ENCODE measurements around the gene GASK1A.

GASK1A gene

GRCh38 chr3:43055806-43056770 lies 77.0 kb downstream of the GASK1A start:
- H4K20me1 ChIP-seq (ENCODE audit: insufficient read depth, low read length): no peaks in the 10 kb centered on the region
- ATAC-seq (ENCODE audit: insufficient read depth, low read depth): no peak
- TF ChIP-seq EZH2 (IDR thresholded peaks at IDR 0.05; ENCODE audit: borderline replicate concordance, low read depth, low read length, severe bottlenecking) (no peak), CTCF (IDR thresholded peaks at IDR 0.05; ENCODE audit: borderline replicate concordance, extremely low read depth, low read length, poor library complexity, severe bottlenecking) (no peak)
- DNase-seq: no peak
- peaks cover 6% of the 10 kb centered on the region for H3K9me3 ChIP-seq (ENCODE audit: insufficient read depth, low read length, severe bottlenecking)
- H2AFZ ChIP-seq (ENCODE audit: low read depth, low read length): no peak overlapping the region
- H3K27me3 ChIP-seq (ENCODE audit: insufficient read depth, low read length, poor library complexity): no peaks in the 10 kb centered on the region
- H3K4me2 ChIP-seq (ENCODE audit: insufficient read depth, low read length): no peak overlapping the region
- H3K4me1 ChIP-seq (ENCODE audit: insufficient read depth, low read length): no peaks in the 10 kb centered on the region
- no peak overlapping the region for H3K9ac ChIP-seq (ENCODE audit: low read depth, low read length)
- H3K4me3 ChIP-seq (ENCODE audit: low read depth in 1 of 2, low read length in 2 of 2): no peak overlapping the region
- H3K36me3 ChIP-seq (ENCODE audit: insufficient read depth, low read length): no peaks in the 10 kb centered on the region
- no peak overlapping the region for H3K27ac ChIP-seq (ENCODE audit: low read length)
- no peaks in the 10 kb centered on the region for H3K79me2 ChIP-seq (ENCODE audit: insufficient read depth, low read length)

- Histone ChIP-seq H3K9me3 (ENCODE audit: insufficient read depth, low read length, severe bottlenecking) (no peaks in the 10 kb centered on the region), H3K4me2 (ENCODE audit: insufficient read depth, low read length) (no peak overlapping the region)
- DNase-seq: no peak
These were observed 80.3 kb downstream of the GASK1A start for GRCh38 chr3:43059456-43059855.

GRCh38 chr3:43061101-43061895 lies 82.2 kb downstream of the GASK1A start:
- Histone ChIP-seq H4K20me1 (ENCODE audit: insufficient read depth, low read length) (no peaks in the 10 kb centered on the region), H3K4me2 (ENCODE audit: insufficient read depth, low read length) (no peak overlapping the region), H3K36me3 (ENCODE audit: insufficient read depth, low read length) (no peaks in the 10 kb centered on the region), H3K79me2 (ENCODE audit: insufficient read depth, low read length) (no peaks in the 10 kb centered on the region), H3K27me3 (ENCODE audit: insufficient read depth, low read length, poor library complexity) (no peaks in the 10 kb centered on the region), H3K4me1 (ENCODE audit: insufficient read depth, low read length) (peaks cover 14% of the 10 kb centered on the region), H3K9ac (ENCODE audit: low read depth, low read length) (no peak overlapping the region), H3K4me3 (ENCODE audit: low read depth in 1 of 2, low read length in 2 of 2) (no peak overlapping the region), H2AFZ (ENCODE audit: low read depth, low read length) (no peak overlapping the region), H3K27ac (ENCODE audit: low read length) (no peak overlapping the region), H3K9me3 (ENCODE audit: insufficient read depth, low read length, severe bottlenecking) (no peaks in the 10 kb centered on the region)
- no peak for TF ChIP-seq EZH2 (IDR thresholded peaks at IDR 0.05; ENCODE audit: borderline replicate concordance, low read depth, low read length, severe bottlenecking)
- ATAC-seq (ENCODE audit: insufficient read depth, low read depth) (no peak), DNase-seq (no peak)

More at GRCh38 chr3:43059456-43059855, 80.3 kb downstream of the GASK1A start:
- no peak overlapping the region for H3K4me3 ChIP-seq (ENCODE audit: low read depth in 1 of 2, low read length in 2 of 2)
- TF ChIP-seq EZH2 (IDR thresholded peaks at IDR 0.05; ENCODE audit: borderline replicate concordance, low read depth, low read length, severe bottlenecking): no peak
- no peak for TF ChIP-seq CTCF (IDR thresholded peaks at IDR 0.05; ENCODE audit: borderline replicate concordance, extremely low read depth, low read length, poor library complexity, severe bottlenecking)
- no peaks in the 10 kb centered on the region for H3K36me3 ChIP-seq (ENCODE audit: insufficient read depth, low read length)
- H3K9ac ChIP-seq (ENCODE audit: low read depth, low read length): no peak overlapping the region
- H4K20me1 ChIP-seq (ENCODE audit: insufficient read depth, low read length): no peaks in the 10 kb centered on the region
- no peak for ATAC-seq (ENCODE audit: insufficient read depth, low read depth)
- H3K79me2 ChIP-seq (ENCODE audit: insufficient read depth, low read length): no peaks in the 10 kb centered on the region
- no peak overlapping the region for H2AFZ ChIP-seq (ENCODE audit: low read depth, low read length)
- no peak overlapping the region for H3K27ac ChIP-seq (ENCODE audit: low read length)
- no peaks in the 10 kb centered on the region for H3K27me3 ChIP-seq (ENCODE audit: insufficient read depth, low read length, poor library complexity)
- H3K4me1 ChIP-seq (ENCODE audit: insufficient read depth, low read length): peaks cover 14% of the 10 kb centered on the region
